A549 (cell line): Measurements from ENCODE around the gene ANTKMT. TPM values are rescaled to one million over a fixed set of nuclear protein-coding genes. Genes with fewer than 3 reads are reported as not detected.

ENCODE experiments used
- ATAC-seq, 2 experiments: fragments of 200-7000 bp in 1 of 2; fragments of >200 bp in 1 of 2; cut with Nextera tagmentation in 1 of 2; cut with Tn5 transposase in 1 of 2; 3 replicates each; pipeline versions ENCODE4 v1.8.0 to v1.9.1; 2018 to 2020; ENCODE audit warnings: mild to moderate bottlenecking in 1 of 2, moderate library complexity in 1 of 2
- CTCF ChIA-PET: fragments of 300-600 bp; sonication (Branson Sonifier 250); formaldehyde crosslinking; extraction: SDS; loops from one replicate; lab custom pipeline; 2021; ENCODE audit warnings: antibody characterized with exemption, inconsistent platforms; lab: Yijun Ruan, JAX
- POLR2A ChIA-PET: fragments of 350-600 bp; formaldehyde crosslinking; extraction: SDS; loops from one replicate; lab custom pipeline; 2021; ENCODE audit warnings: antibody characterized with exemption, inconsistent platforms; lab: Yijun Ruan, JAX
- DNase-seq, 2 experiments: peaks; one replicate each; pipeline versions ENCODE4 v3.0.0 to v3.0.0-alpha.2; 2011 to 2016; ENCODE audit warnings: low read depth in 1 of 2, low spot score in 1 of 2
- FAIRE-seq: peaks from 2 replicates; lab custom pipeline; 2011; peaks lifted over from hg19 to GRCh38; lab: Jason Lieb, UNC
- H3K27ac ChIP-seq, 2 experiments: fragments of >200 bp; sonication (Bioruptor Twin); formaldehyde crosslinking; 3 replicates each; pipeline ENCODE4 v1.5.1; 2016 to 2017
- H3K4me1 ChIP-seq: fragments of >200 bp; sonication (Bioruptor Twin); formaldehyde crosslinking; 3 replicates; pipeline ENCODE4 v1.6.1; 2016
- H3K4me2 ChIP-seq: fragments of >200 bp; sonication (Bioruptor Twin); formaldehyde crosslinking; 3 replicates; pipeline ENCODE4 v1.6.1; 2016
- H3K4me3 ChIP-seq: fragments of >200 bp; sonication (Bioruptor Twin); formaldehyde crosslinking; 3 replicates; pipeline ENCODE4 v1.5.1; 2016
- H3K9me3 ChIP-seq: fragments of >200 bp; sonication (Bioruptor Twin); formaldehyde crosslinking; 3 replicates; pipeline ENCODE4 v1.6.1; 2016
- CBX8 ChIP-seq: fragments of 200-600 bp; sonication (generic); IDR thresholded peaks from 2 replicates; pipeline ENCODE4 v1.6.1; 2016
- ESRRA ChIP-seq: fragments of 150-350 bp; IDR thresholded peaks from 2 replicates; pipeline ENCODE4 v1.6.1; 2014; ENCODE audit warnings: mild to moderate bottlenecking, low read length, borderline replicate concordance
- HEYL ChIP-seq: fragments of 250-450 bp; sonication (Bioruptor Pico); IDR thresholded peaks from 2 replicates; pipeline ENCODE4 v1.8.0; 2021; ENCODE audit warnings: mild to moderate bottlenecking, moderate library complexity
- KDM1A ChIP-seq: fragments of 200-600 bp; sonication (generic); IDR thresholded peaks from 2 replicates; pipeline ENCODE4 v1.6.1; 2016; ENCODE audit warnings: low read depth, mild to moderate bottlenecking
- MYC ChIP-seq: IDR thresholded peaks from 2 replicates; pipeline ENCODE4 v1.6.1; 2012; ENCODE audit warnings: mild to moderate bottlenecking, inconsistent platforms, low read length, improper control_type of control experiment, borderline replicate concordance
- NFE2L2 ChIP-seq: fragments of 150-350 bp; conservative IDR thresholded peaks from 2 replicates; pipeline ENCODE4 v1.6.1; 2014; ENCODE audit warnings: low read length
- PBX3 ChIP-seq: IDR thresholded peaks from 2 replicates; pipeline ENCODE4 v1.6.1; 2012
- POLR2A ChIP-seq: IDR thresholded peaks from 2 replicates; pipeline ENCODE4 v1.6.1; 2012; ENCODE audit warnings: mild to moderate bottlenecking, low read length
- SMC3 ChIP-seq: fragments of >200 bp; sonication (Bioruptor Twin); formaldehyde crosslinking; IDR thresholded peaks from 3 replicates; pipeline ENCODE4 v1.6.1; 2018; ENCODE audit warnings: inconsistent platforms
- USF2 ChIP-seq: fragments of 450-650 bp; IDR thresholded peaks from 2 replicates; pipeline ENCODE4 v1.6.1; 2014; ENCODE audit warnings: antibody characterized with exemption
- WGBS: methylation state at CpG from one replicate; pipeline ENCODE4 v1.1.6; 2017; ENCODE audit errors: missing lambda C conversion rate; 5-methylcytosine and 5-hydroxymethylcytosine counted together
- polyA plus RNA-seq, 4 experiments: library from polyadenylated mRNA; depleted of rRNA in 3 of 4; stranded (reverse); fragments of >200 nt; fragmentation: RNase III in 1 of 4; extraction: RNeasy Plus Mini Kit Qiagen cat#74134 plus additional on column Dnase treatment in 1 of 4; gene quantifications; 2 replicates in 3 of 4; 3 replicates in 1 of 4; pipeline ENCODE4 v1.2.3, GENCODE V29; 2011 to 2017

ANTKMT gene
- polyA plus RNA-seq, 2 of the 4 experiments (the other 2 are of a cell fraction), result 11.9 to 55.8 TPM

GRCh38 chr16:724188-725040 is 3.5 kb downstream of the ANTKMT start:
- DNase-seq (no peak), ATAC-seq (no peak), FAIRE-seq (no peak)
- Histone ChIP-seq H3K4me3 (no peak overlapping the region), H3K9me3 (no peaks in the 10 kb centered on the region), H3K27ac (no peak overlapping the region), H3K4me1 (peaks cover 29% of the 10 kb centered on the region), H3K4me2 (no peak overlapping the region)
- ChIA-PET POLR2A (interaction anchor here (0.6 to 4.2 kb wide), 2 partner anchors 9 to 12 kb away, joined by 3 to 23 read pairs; partner anchors contain the start of gene METRN), CTCF (interaction anchor here (0.6 to 28.0 kb wide), 5 partner anchors 8 to 333 kb away, joined by 3 to 656 read pairs (median 17); partner anchors contain the start of genes ANTKMT, CCDC78, CIAO3 and FBXL16)
- no peak for TF ChIP-seq MYC
- peak; percentile 52; the same call in 1 of the 2 replicates for TF ChIP-seq PBX3
- WGBS, result 80% methylated on average over 20 of the region's 29 CpGs

GRCh38 chr16:725041-725376 is 4.1 kb downstream of the ANTKMT start:
- H3K4me1 ChIP-seq, result peaks cover 23% of the 10 kb centered on the region
- H3K4me3 ChIP-seq, result no peak overlapping the region
- 100% methylated on average over 2 of the region's 7 CpGs for WGBS
- no peak for DNase-seq
- FAIRE-seq, result no peak
- ChIA-PET POLR2A (interaction anchor here (1.2 to 4.2 kb wide), 2 partner anchors 9 to 13 kb away, joined by 5 to 23 read pairs; partner anchors contain the start of gene METRN), CTCF (interaction anchor here (0.7 to 28.0 kb wide), 5 partner anchors 8 to 61 kb away, joined by 3 to 656 read pairs (median 17); partner anchors contain the start of genes ANTKMT, CCDC78, CIAO3 and FBXL16)
- no peaks in the 10 kb centered on the region for H3K9me3 ChIP-seq
- H3K4me2 ChIP-seq, result no peak overlapping the region
- TF ChIP-seq PBX3 (peak; percentile 31; the same call in 1 of the 2 replicates), ESRRA (no peak), SMC3 (no peak), USF2 (no peak)
- H3K27ac ChIP-seq, result no peak overlapping the region
- ATAC-seq, result no peak

- H3K27ac ChIP-seq, result no peak overlapping the region
- POLR2A ChIA-PET, result interaction anchor here (1.2 to 4.2 kb wide), 2 partner anchors 10 to 14 kb away, joined by 5 to 23 read pairs; partner anchors contain the start of gene METRN
- 86% methylated on average over 13 of the region's 23 CpGs for WGBS
Observed at GRCh38 chr16:725463-726187, 4.7 kb downstream of the ANTKMT start.

More at GRCh38 chr16:725463-726187, 4.7 kb downstream of the ANTKMT start:
- FAIRE-seq, result no peak
- no peak for ATAC-seq
- CTCF ChIA-PET, result interaction anchor here (0.7 to 28.0 kb wide), 6 partner anchors 7 to 60 kb away, joined by 3 to 656 read pairs (median 10); partner anchors contain the start of genes ANTKMT, CCDC78, CIAO3 and FBXL16
- Histone ChIP-seq H3K4me2 (no peak overlapping the region), H3K4me1 (peaks cover 21% of the 10 kb centered on the region), H3K4me3 (no peak overlapping the region), H3K9me3 (no peaks in the 10 kb centered on the region)
- TF ChIP-seq PBX3 (0 out of 2 replicates have a peak, but pooled peaks have one; percentile 12), KDM1A (no peak), POLR2A (peak; percentile 4; the same call in 1 of the 2 replicates), CBX8 (no peak), HEYL (no peak), NFE2L2 (no peak)
- no peak for DNase-seq
